Esophagus squamous epithelium (tissue), 5 donors: Measurements from ENCODE around the gene FTL. TPM values are rescaled to one million over a fixed set of nuclear protein-coding genes. Genes with fewer than 3 reads are reported as not detected.

Experiments used
- DNase-seq: peaks from one replicate; lab custom pipeline; 2025; lab: John Stamatoyannopoulos, UW
- H3K27ac ChIP-seq, 4 donors: fragments of 200-600 bp; sonication (generic); one replicate each; pipeline ENCODE4 v1.5.1; 2016 to 2019; ENCODE audit warnings: mild to moderate bottlenecking in 1 of 4
- H3K27me3 ChIP-seq, 4 donors: fragments of 200-600 bp; sonication (generic); 1 replicate in 3 of 4; 2 replicates in 1 of 4; pipeline versions ENCODE4 v1.5.1 to v1.6.0; 2017 to 2021; ENCODE audit warnings: antibody characterized with exemption in 1 of 4
- H3K36me3 ChIP-seq, 3 donors: fragments of 200-600 bp; sonication (generic); one replicate each; pipeline ENCODE4 v1.5.1; 2016 to 2019
- H3K4me1 ChIP-seq, 3 donors: fragments of 200-600 bp; sonication (generic); one replicate each; pipeline ENCODE4 v1.5.1; 2017 to 2019
- H3K4me3 ChIP-seq, 4 donors: fragments of 200-600 bp; sonication (generic); 1 replicate in 3 of 4; 2 replicates in 1 of 4; pipeline ENCODE4 v1.5.1; 2016 to 2019; ENCODE audit warnings: mild to moderate bottlenecking in 2 of 4, moderate library complexity in 1 of 4
- H3K9me3 ChIP-seq, 3 donors: fragments of 200-600 bp; sonication (generic); one replicate each; pipeline ENCODE4 v1.5.1; 2016 to 2019
- POLR2A ChIP-seq, 4 donors: fragments of 450-650 bp; IDR thresholded peaks; one replicate each; pipeline ENCODE4 v1.6.1; 2017; ENCODE audit warnings: antibody characterized with exemption in 4 of 4, mild to moderate bottlenecking in 4 of 4, moderate library complexity in 3 of 4
- WGBS, 2 donors: methylation state at CpG; one replicate each; pipeline ENCODE4 v1.1.5; 2018; 5-methylcytosine and 5-hydroxymethylcytosine counted together
- intact Hi-C: fragments of 100-400 bp; cut with DNase I; formaldehyde crosslinking; loops from one replicate; pipeline ENCODE4 v1.15.0; 2022
- total RNA-seq, 4 donors: library from RNA; depleted of rRNA; stranded (reverse); fragments of >200 nt; gene quantifications; one replicate each; pipeline ENCODE4 v1.1.0, GENCODE V29; 2016
- TF ChIP-seq, protein P1 (sequence below), 6 experiments: fragments of 450-650 bp in 4 of 6; fragments of 200-600 bp in 2 of 6; sonication (generic) in 2 of 6; IDR thresholded peaks; one replicate each; pipeline ENCODE4 v1.5.1; 2016 to 2019; ENCODE audit warnings: antibody characterized with exemption in 6 of 6, mild to moderate bottlenecking in 4 of 6, moderate library complexity in 4 of 6
- donor health status: DM: yes; HTN: yes; CAD: no.

Gene FTL
- total RNA-seq, 4 donors from 2014 or later = 556 to 2,127 (median 1,494) TPM

DNA sequence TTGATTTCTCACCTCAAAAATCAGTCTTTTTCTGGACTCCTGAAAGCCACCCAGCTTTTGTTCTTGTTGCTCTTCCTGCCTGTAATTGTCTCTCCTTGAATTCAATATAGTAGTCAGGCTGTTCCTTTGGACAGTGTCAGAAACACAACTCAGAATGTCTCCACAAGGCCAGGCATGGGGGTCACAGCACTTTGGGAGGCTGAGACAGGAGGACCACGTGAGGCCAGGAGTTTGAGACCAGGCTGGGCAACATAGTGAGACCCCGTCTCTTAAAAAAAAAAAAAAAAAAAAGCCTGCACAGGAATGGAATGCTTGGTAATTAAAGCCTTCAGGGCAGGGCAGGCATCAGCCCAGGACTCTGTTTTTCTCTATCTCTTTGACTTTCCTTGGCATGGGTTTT lies 19.3 kb upstream of the FTL start:
- no peak overlapping the region for H3K27ac ChIP-seq
- H3K27me3 ChIP-seq = no peaks in the 10 kb centered on the region
- no peak for TF ChIP-seq POLR2A (IDR thresholded peaks at IDR 0.05)
- TF ChIP-seq, protein P1, sequence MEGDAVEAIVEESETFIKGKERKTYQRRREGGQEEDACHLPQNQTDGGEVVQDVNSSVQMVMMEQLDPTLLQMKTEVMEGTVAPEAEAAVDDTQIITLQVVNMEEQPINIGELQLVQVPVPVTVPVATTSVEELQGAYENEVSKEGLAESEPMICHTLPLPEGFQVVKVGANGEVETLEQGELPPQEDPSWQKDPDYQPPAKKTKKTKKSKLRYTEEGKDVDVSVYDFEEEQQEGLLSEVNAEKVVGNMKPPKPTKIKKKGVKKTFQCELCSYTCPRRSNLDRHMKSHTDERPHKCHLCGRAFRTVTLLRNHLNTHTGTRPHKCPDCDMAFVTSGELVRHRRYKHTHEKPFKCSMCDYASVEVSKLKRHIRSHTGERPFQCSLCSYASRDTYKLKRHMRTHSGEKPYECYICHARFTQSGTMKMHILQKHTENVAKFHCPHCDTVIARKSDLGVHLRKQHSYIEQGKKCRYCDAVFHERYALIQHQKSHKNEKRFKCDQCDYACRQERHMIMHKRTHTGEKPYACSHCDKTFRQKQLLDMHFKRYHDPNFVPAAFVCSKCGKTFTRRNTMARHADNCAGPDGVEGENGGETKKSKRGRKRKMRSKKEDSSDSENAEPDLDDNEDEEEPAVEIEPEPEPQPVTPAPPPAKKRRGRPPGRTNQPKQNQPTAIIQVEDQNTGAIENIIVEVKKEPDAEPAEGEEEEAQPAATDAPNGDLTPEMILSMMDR (IDR thresholded peaks at IDR 0.05) = no peak
- H3K36me3 ChIP-seq = no peaks in the 10 kb centered on the region
- H3K4me3 ChIP-seq = no peak overlapping the region
- no peak for DNase-seq
- H3K9me3 ChIP-seq = no peaks in the 10 kb centered on the region
- WGBS, 2 donors = 75 to 79% methylated on average over 2 of the region's 2 CpGs
- H3K4me1 ChIP-seq = peaks cover 0 to 5% (median 0%) of the 10 kb centered on the region in 3 donors
- intact Hi-C loops = no loop called here

DNA sequence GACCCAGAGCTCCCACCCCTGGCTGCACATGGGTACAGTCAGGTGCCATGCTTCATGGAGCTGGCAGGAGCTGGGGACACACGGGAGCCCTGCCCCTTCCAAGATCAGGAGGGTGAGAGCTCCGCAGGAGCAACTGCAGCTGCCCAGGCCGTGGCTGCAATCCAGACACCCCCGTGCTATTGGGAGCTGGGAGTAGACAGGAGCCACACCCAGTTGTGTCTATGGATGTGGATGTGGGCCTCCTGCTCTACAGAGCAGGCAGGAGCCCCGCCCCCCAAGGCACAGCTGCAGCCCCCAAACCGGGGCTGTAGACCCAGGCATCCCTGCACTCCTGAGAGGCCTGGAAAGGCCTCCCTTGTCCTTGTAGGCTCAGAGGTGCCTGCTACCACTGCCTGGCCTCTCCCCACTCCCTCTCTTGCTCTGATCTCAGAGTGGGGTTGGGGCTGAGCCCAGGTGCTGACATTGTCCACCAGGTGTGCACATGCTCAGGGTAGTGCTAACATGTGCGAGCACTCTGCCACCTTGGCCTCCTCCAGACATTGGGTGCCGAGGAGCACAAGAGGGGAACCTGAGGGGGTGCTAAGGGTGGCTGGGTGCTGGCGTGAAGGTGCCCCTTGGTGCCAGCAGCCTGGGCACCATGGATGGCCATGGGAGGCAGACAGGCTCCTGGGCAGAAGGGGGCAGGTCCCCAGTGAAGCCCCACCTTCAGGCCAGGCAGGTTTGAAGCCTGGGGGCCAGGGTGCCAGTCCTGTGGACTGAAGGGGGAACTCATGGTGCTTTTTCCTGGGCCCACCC lies 18.4 kb upstream of the FTL start:
- Histone ChIP-seq H3K27ac (no peak overlapping the region), H3K4me1 (peaks cover 0 to 5% (median 0%) of the 10 kb centered on the region in 3 donors), H3K4me3 (no peak overlapping the region), H3K9me3 (no peaks in the 10 kb centered on the region), H3K36me3 (no peaks in the 10 kb centered on the region), H3K27me3 (no peaks in the 10 kb centered on the region)
- no peak for TF ChIP-seq POLR2A (IDR thresholded peaks at IDR 0.05)
- TF ChIP-seq, protein P1 (IDR thresholded peaks at IDR 0.05) = no peak
- no peak for DNase-seq
- intact Hi-C loops = no loop called here
- WGBS, 2 donors = 40% methylated on average over 4 of the region's 9 CpGs; no CpG with 5 or more reads in 1 of the 2 donors

DNA sequence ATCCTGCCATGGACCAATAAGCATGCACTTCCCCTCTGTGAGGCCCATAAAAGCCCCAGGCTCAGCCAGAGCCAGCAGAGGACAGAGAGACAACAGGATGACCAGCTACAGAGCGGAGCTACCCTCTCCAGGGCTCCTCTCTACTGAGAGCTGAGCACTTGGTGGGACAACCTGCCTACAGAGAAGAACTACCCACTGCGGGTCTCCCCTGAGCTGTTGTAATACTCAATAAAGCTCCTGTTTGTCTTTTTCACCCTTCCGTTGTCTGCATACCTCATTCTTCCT lies 17.9 kb upstream of the FTL start:
- Histone ChIP-seq H3K4me1 (peaks cover 0 to 5% (median 0%) of the 10 kb centered on the region in 3 donors), H3K9me3 (no peaks in the 10 kb centered on the region), H3K36me3 (no peaks in the 10 kb centered on the region), H3K27me3 (no peaks in the 10 kb centered on the region), H3K4me3 (no peak overlapping the region), H3K27ac (no peak overlapping the region)
- DNase-seq = no peak
- intact Hi-C loops = no loop called here
- TF ChIP-seq, protein P1 (IDR thresholded peaks at IDR 0.05) = no peak
- TF ChIP-seq POLR2A (IDR thresholded peaks at IDR 0.05) = no peak
- WGBS, 2 donors = 89 to 96% methylated on average over 3 of the region's 3 CpGs

DNA sequence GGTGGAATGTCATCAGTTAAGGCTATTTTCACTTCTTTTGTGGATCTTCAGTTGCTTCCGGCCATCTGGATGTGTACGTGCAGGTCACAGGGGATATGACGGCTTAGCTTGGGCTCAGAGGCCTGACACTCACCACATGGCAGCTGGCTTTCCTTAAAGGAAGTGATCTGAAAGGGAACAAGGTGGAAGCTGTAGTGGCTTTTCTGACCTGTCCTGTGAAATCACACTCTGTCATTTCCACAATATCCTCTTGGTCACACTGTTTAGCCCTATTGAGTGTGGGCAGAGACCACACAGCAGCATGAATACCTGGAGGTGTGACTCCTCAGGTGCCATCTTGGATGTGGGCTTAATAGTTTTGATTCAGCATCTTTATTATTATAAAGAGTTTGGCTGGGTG lies 14.9 kb upstream of the FTL start:
- Histone ChIP-seq H3K4me3 (no peak overlapping the region), H3K9me3 (no peaks in the 10 kb centered on the region), H3K27ac (no peak overlapping the region), H3K36me3 (no peaks in the 10 kb centered on the region), H3K4me1 (peaks cover 1 to 14% (median 3%) of the 10 kb centered on the region in 3 donors), H3K27me3 (no peaks in the 10 kb centered on the region)
- intact Hi-C loops = no loop called here
- DNase-seq = no peak
- WGBS, 2 donors = 64 to 71% methylated on average over 3 of the region's 3 CpGs
- TF ChIP-seq, protein P1 (IDR thresholded peaks at IDR 0.05) = no peak
- no peak for TF ChIP-seq POLR2A (IDR thresholded peaks at IDR 0.05)

DNA sequence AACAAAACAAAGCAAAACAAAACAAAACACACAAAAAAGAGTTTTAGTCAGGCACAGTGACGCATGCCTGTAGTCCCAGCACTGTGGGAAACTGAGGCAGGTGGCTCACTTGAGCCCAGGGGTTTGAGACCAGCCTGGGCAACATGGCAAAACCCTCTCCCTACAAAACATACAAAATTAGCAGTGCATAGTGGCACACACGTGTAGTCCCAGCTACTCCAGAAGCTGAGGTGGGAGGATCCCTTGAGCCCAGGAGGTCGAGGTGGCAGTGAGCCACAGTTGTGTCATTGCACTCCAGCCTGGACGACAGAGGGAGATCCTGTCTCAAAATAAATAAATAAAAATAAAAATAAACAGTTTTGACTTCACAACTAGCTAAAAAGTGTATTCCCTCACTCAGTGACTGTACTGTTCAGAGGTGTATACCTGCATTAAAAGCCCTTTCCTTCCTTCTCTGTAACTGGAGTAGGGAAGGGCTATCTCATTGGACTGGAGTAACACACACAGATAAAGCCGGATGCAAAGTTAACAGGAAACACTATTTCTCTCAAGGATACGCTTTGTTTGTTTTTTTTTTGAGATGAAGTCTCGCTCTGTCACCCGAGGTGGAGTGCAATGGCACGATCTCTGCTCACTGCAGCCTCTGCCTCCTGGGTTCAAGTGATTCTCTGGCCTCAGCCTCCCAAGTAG lies 14.1 kb upstream of the FTL start:
- TF ChIP-seq POLR2A (IDR thresholded peaks at IDR 0.05) = no peak
- TF ChIP-seq, protein P1 (IDR thresholded peaks at IDR 0.05) = no peak
- Histone ChIP-seq H3K9me3 (no peaks in the 10 kb centered on the region), H3K27ac (no peak overlapping the region), H3K27me3 (no peaks in the 10 kb centered on the region), H3K4me3 (no peak overlapping the region), H3K36me3 (peaks cover 0 to under 1% (median 0%) of the 10 kb centered on the region in 3 donors), H3K4me1 (peaks cover 7 to 22% (median 11%) of the 10 kb centered on the region in 3 donors)
- intact Hi-C loops = no loop called here
- no peak for DNase-seq
- 37 to 70% methylated on average over 7 to 9 of the region's 9 CpGs for WGBS, 2 donors
